ENCODE measurements around the gene S100A10.

Gene S100A10

GRCh38 chr1:151961833-151962232 is 31.8 kb downstream of the S100A10 start:
- no peak for DNase-seq (ENCODE audit: low read depth)

GRCh38 chr1:151960780-151961513 is 32.7 kb downstream of the S100A10 start:
- DNase-seq (ENCODE audit: low read depth): no peak

GRCh38 chr1:151958959-151959358 is 34.7 kb downstream of the S100A10 start:
- no peak for DNase-seq (ENCODE audit: low read depth)

GRCh38 chr1:151956957-151957497 is 36.6 kb downstream of the S100A10 start:
- DNase-seq (ENCODE audit: low read depth): no peak

- no peak for DNase-seq (ENCODE audit: low read depth)
These were observed 40.1 kb downstream of the S100A10 start for GRCh38 chr1:151953409-151954094.

GRCh38 chr1:151952811-151953210 is 40.8 kb downstream of the S100A10 start:
- DNase-seq (ENCODE audit: low read depth): no peak

GRCh38 chr1:151949371-151950193 is 44.1 kb downstream of the S100A10 start:
- no peak for DNase-seq (ENCODE audit: low read depth)

- DNase-seq (ENCODE audit: low read depth): no peak
These were observed 45.2 kb downstream of the S100A10 start for GRCh38 chr1:151948506-151948905.

GRCh38 chr1:151947140-151947539 is 46.5 kb downstream of the S100A10 start:
- no peak for DNase-seq (ENCODE audit: low read depth)

- peak; percentile 66 for DNase-seq (ENCODE audit: low read depth)
These were observed 47.6 kb downstream of the S100A10 start for GRCh38 chr1:151945725-151946722.

- DNase-seq (ENCODE audit: low read depth): no peak
These were observed 48.6 kb downstream of the S100A10 start for GRCh38 chr1:151944857-151945575.

- DNase-seq (ENCODE audit: low read depth): no peak
These were observed 49.4 kb downstream of the S100A10 start for GRCh38 chr1:151944126-151944856.

- no peak for DNase-seq (ENCODE audit: low read depth)
These were observed 50.1 kb downstream of the S100A10 start for GRCh38 chr1:151943591-151943990.

GRCh38 chr1:151942882-151943281 is 50.8 kb downstream of the S100A10 start:
- DNase-seq (ENCODE audit: low read depth): no peak

- DNase-seq (ENCODE audit: low read depth): no peak
These were observed 53.1 kb downstream of the S100A10 start for GRCh38 chr1:151940541-151940940.

GRCh38 chr1:151939779-151940178 is 53.9 kb downstream of the S100A10 start:
- no peak for DNase-seq (ENCODE audit: low read depth)

GRCh38 chr1:151939141-151939540 is 54.5 kb downstream of the S100A10 start:
- no peak for DNase-seq (ENCODE audit: low read depth)

GRCh38 chr1:151936653-151937052 is 57.0 kb downstream of the S100A10 start:
- DNase-seq (ENCODE audit: low read depth): no peak

- DNase-seq (ENCODE audit: low read depth): no peak
These were observed 57.6 kb downstream of the S100A10 start for GRCh38 chr1:151935894-151936602.

Measured in stimulated activated CD8-positive, alpha-beta memory T cell treated with anti-CD3 and anti-CD28 coated beads, Interleukin-15, amount 100 ng/mL, for 1 hour (primary cell).